ENCODE data around the gene TNFRSF9. TPM values are rescaled to one million over a fixed set of nuclear protein-coding genes. Genes with fewer than 3 reads are reported as not detected.

Gene TNFRSF9
- total RNA-seq, 4 donors from 2014 or later, result 0.17 TPM; not detected in 3

DNA sequence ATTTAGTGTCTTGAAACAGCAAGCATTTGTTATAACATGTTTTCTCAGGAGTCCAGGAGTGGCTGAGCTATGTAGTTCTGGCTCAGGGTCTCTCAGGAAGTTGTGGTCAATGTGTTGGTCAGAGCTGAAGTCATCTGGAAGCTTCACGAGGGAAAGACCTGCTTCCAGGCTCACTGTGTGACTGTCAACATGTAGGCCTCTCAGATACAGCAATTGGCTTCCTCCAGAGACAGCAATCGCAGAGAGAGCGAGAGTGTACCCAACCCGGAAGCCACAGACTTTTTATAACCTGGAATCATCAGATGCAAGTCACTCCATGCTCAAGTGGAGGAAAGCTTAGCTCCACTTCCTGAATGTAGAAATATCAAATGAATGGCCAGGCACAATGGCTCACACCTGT, 40.9 kb downstream of the TNFRSF9 start:
- H3K9me3 ChIP-seq, result no peaks in the 10 kb centered on the region
- no peaks in the 10 kb centered on the region for H3K27me3 ChIP-seq
- no peak for TF ChIP-seq POLR2A (IDR thresholded peaks at IDR 0.05; ENCODE audit: low read depth)
- no peak for TF ChIP-seq POLR2AphosphoS5 (IDR thresholded peaks at IDR 0.05)
- TF ChIP-seq EP300 (IDR thresholded peaks at IDR 0.05), result no peak
- TF ChIP-seq, protein P1, sequence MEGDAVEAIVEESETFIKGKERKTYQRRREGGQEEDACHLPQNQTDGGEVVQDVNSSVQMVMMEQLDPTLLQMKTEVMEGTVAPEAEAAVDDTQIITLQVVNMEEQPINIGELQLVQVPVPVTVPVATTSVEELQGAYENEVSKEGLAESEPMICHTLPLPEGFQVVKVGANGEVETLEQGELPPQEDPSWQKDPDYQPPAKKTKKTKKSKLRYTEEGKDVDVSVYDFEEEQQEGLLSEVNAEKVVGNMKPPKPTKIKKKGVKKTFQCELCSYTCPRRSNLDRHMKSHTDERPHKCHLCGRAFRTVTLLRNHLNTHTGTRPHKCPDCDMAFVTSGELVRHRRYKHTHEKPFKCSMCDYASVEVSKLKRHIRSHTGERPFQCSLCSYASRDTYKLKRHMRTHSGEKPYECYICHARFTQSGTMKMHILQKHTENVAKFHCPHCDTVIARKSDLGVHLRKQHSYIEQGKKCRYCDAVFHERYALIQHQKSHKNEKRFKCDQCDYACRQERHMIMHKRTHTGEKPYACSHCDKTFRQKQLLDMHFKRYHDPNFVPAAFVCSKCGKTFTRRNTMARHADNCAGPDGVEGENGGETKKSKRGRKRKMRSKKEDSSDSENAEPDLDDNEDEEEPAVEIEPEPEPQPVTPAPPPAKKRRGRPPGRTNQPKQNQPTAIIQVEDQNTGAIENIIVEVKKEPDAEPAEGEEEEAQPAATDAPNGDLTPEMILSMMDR (IDR thresholded peaks at IDR 0.05), result no peak
- no peak overlapping the region for H3K4me3 ChIP-seq
- WGBS, result 79% methylated on average over 4 of the region's 4 CpGs
- H3K4me1 ChIP-seq, result peaks cover 0 to 6% (median 5%) of the 10 kb centered on the region in 4 donors
- H3K36me3 ChIP-seq, result no peaks in the 10 kb centered on the region
- intact Hi-C loops (cut with DNase I), result loop anchor here (5.0 kb wide), 1 partner anchor 92 kb away; no protein-coding TSS in a partner anchor
- H3K27ac ChIP-seq (replicated peaks in 1 of 4), result no peak overlapping the region
- no peak for DNase-seq (ENCODE audit: extremely low spot score)

- Histone ChIP-seq H3K4me1 (peaks cover 0 to 8% (median 6%) of the 10 kb centered on the region in 4 donors), H3K9me3 (no peaks in the 10 kb centered on the region), H3K4me3 (no peak overlapping the region), H3K27me3 (no peaks in the 10 kb centered on the region), H3K27ac (replicated peaks in 1 of 4) (no peak overlapping the region), H3K36me3 (no peaks in the 10 kb centered on the region)
- TF ChIP-seq POLR2AphosphoS5 (IDR thresholded peaks at IDR 0.05) (no peak), EP300 (IDR thresholded peaks at IDR 0.05) (no peak), POLR2A (IDR thresholded peaks at IDR 0.05; ENCODE audit: low read depth) (no peak)
- TF ChIP-seq, protein P1 (IDR thresholded peaks at IDR 0.05), result no peak
- DNase-seq (ENCODE audit: extremely low spot score), result no peak
- intact Hi-C loops (cut with DNase I), result no loop called here
- WGBS, result 81% methylated on average over 5 of the region's 5 CpGs
These were observed 41.7 kb downstream of the TNFRSF9 start for GRCh38 chr1:7898962-7899361.

DNA sequence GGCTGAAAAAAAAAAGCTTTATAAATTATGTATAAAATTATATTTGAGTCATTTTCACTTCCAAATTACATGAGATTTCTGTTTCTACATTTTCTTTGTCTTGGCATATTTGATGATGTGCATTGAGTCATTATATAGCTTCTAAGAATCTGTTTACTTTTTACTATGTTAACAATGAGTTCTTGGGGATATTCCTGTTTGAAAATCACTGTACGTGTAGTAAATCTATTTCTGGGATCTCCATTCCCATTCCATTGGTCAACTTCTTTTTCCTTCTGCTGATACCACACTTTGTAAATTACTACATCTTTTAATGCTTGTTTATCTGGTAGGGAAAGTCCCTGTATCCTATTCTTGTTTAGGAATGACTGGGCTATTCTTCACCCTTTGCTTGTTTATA, 43.6 kb downstream of the TNFRSF9 start:
- intact Hi-C loops (cut with DNase I), result no loop called here
- H3K9me3 ChIP-seq, result no peaks in the 10 kb centered on the region
- H3K4me1 ChIP-seq, result peaks cover 0 to 7% (median 2%) of the 10 kb centered on the region in 4 donors
- no peak overlapping the region for H3K4me3 ChIP-seq
- WGBS, result 50% methylated on average over 1 of the region's 1 CpG
- peaks cover 0 to under 1% (median 0%) of the 10 kb centered on the region in 4 donors for H3K27me3 ChIP-seq
- no peak overlapping the region for H3K27ac ChIP-seq (replicated peaks in 1 of 4)
- no peaks in the 10 kb centered on the region for H3K36me3 ChIP-seq
- TF ChIP-seq POLR2AphosphoS5 (IDR thresholded peaks at IDR 0.05), result no peak
- TF ChIP-seq EP300 (IDR thresholded peaks at IDR 0.05), result no peak
- TF ChIP-seq POLR2A (IDR thresholded peaks at IDR 0.05; ENCODE audit: low read depth), result no peak
- TF ChIP-seq, protein P1 (IDR thresholded peaks at IDR 0.05), result no peak
- no peak for DNase-seq (ENCODE audit: extremely low spot score)

GRCh38 chr1:7893529-7894180, 47.0 kb downstream of the TNFRSF9 start:
- WGBS, result 78% methylated on average over 13 of the region's 13 CpGs
- DNase-seq (ENCODE audit: extremely low spot score), result no peak
- H3K9me3 ChIP-seq, result no peaks in the 10 kb centered on the region
- H3K4me3 ChIP-seq, result no peak overlapping the region
- H3K27me3 ChIP-seq, result peaks cover 0 to 20% (median 0%) of the 10 kb centered on the region in 4 donors
- H3K4me1 ChIP-seq, result peaks cover 0 to 7% (median 2%) of the 10 kb centered on the region in 4 donors
- TF ChIP-seq, protein P1 (IDR thresholded peaks at IDR 0.05), result no peak
- TF ChIP-seq POLR2A (IDR thresholded peaks at IDR 0.05; ENCODE audit: low read depth) (no peak), EP300 (IDR thresholded peaks at IDR 0.05) (no peak), POLR2AphosphoS5 (IDR thresholded peaks at IDR 0.05) (no peak)
- intact Hi-C loops (cut with DNase I), result no loop called here
- H3K36me3 ChIP-seq, result no peaks in the 10 kb centered on the region
- no peak overlapping the region for H3K27ac ChIP-seq (replicated peaks in 1 of 4)
